AG10803 (cell line): ENCODE data around the gene SYNPO.
A peak's percentile ranks its signal among the peaks of the same experiment; 100 is the strongest.

Source experiments
- DNase-seq: peaks from one replicate; pipeline ENCODE4 v3.0.0; 2010; ENCODE audit warnings: low read depth
- H3K4me3 ChIP-seq: 2 replicates; pipeline ENCODE4 v1.5.1; 2011; ENCODE audit warnings: mild to moderate bottlenecking, low read length, control low read depth
- TF ChIP-seq, protein P1 (sequence below): conservative IDR thresholded peaks from 2 replicates; pipeline ENCODE4 v1.5.1; 2011; ENCODE audit warnings: mild to moderate bottlenecking, low read length, control low read depth, inconsistent platforms

Gene SYNPO

DNA sequence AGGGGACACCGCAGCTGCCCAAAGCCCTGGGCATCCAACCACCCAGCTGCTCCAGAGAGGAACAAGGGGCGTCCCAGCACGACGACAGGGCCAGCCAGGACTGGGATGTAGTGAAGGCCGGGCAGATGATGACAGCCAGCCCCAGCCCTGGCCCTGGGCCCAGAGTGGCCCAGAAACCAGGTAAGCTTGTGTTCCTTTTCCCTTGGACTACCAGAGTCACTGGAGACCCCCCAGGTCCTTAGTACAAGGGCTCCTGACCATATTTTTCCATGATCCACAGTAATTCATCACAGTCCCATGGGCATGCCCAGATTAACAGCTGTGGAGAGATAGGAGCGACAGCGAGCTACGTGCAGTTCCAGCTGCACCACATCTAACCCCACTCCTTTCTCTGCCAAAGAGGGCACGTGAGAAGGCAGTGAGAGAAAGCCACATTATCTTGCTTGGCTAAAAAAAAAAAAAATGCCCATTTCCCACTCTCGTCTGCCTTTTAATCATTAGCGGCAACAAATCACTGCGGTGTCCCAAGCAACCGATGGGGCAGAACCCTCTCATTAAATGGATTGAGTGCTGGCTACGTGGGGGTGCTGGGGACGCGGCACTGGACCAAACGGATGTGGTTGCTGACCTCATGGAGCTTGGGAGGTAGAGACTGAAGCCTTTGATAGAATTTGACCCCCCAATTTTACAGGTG is 21.7 kb upstream of the SYNPO start:
- no peak overlapping the region for H3K4me3 ChIP-seq
- peak; percentile 36 for DNase-seq
- TF ChIP-seq, protein P1, sequence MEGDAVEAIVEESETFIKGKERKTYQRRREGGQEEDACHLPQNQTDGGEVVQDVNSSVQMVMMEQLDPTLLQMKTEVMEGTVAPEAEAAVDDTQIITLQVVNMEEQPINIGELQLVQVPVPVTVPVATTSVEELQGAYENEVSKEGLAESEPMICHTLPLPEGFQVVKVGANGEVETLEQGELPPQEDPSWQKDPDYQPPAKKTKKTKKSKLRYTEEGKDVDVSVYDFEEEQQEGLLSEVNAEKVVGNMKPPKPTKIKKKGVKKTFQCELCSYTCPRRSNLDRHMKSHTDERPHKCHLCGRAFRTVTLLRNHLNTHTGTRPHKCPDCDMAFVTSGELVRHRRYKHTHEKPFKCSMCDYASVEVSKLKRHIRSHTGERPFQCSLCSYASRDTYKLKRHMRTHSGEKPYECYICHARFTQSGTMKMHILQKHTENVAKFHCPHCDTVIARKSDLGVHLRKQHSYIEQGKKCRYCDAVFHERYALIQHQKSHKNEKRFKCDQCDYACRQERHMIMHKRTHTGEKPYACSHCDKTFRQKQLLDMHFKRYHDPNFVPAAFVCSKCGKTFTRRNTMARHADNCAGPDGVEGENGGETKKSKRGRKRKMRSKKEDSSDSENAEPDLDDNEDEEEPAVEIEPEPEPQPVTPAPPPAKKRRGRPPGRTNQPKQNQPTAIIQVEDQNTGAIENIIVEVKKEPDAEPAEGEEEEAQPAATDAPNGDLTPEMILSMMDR, result no peak

- TF ChIP-seq, protein P1, result no peak
- peak; percentile 76 for DNase-seq
- H3K4me3 ChIP-seq, result no peak overlapping the region
These were observed 20.9 kb upstream of the SYNPO start for GRCh38 chr5:150619359-150620230.

DNA sequence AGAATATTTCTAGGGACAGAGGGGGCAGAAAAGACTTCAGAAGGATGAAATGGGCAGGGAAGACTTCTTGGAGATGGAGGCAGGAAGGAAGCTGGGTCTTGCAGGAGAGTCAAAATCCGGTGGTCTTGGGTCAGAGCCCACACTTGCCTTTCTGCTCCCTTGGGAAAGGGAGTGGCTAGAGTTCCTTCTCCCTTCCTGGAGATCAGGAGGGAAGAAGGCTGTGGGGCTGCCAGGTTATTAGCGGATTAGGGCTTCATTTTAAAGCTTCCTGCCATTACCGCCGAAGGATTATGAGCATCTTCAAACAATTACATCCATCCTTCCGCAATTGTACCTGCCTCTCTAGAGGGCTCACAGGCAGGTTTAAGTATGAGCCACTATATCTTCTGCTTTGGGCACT is 19.2 kb upstream of the SYNPO start:
- no peak overlapping the region for H3K4me3 ChIP-seq
- TF ChIP-seq, protein P1, result no peak
- no peak for DNase-seq

GRCh38 chr5:150622157-150622556 is 18.3 kb upstream of the SYNPO start:
- H3K4me3 ChIP-seq, result no peak overlapping the region
- no peak for DNase-seq
- TF ChIP-seq, protein P1, result no peak

- TF ChIP-seq, protein P1, result no peak
- no peak for DNase-seq
These were observed 17.1 kb upstream of the SYNPO start for GRCh38 chr5:150623152-150623877.

GRCh38 chr5:150623878-150624216 is 16.6 kb upstream of the SYNPO start:
- TF ChIP-seq, protein P1, result no peak
- no peak for DNase-seq
- H3K4me3 ChIP-seq, result no peak overlapping the region

More at GRCh38 chr5:150623152-150623877, 17.1 kb upstream of the SYNPO start:
- no peak overlapping the region for H3K4me3 ChIP-seq
